ENCODE measurements around the gene MTARC2. TPM values are rescaled to one million over a fixed set of nuclear protein-coding genes. Genes with fewer than 3 reads are reported as not detected.

The MTARC2 gene
- polyA plus RNA-seq, 2 of the 4 experiments (the other 2 are of a cell fraction) = 13.5 to 18.4 TPM

- ChIA-PET CTCF (no interaction called here), POLR2A (no interaction called here)
- H3K4me2 ChIP-seq = no peak overlapping the region
- no peaks in the 10 kb centered on the region for H3K4me1 ChIP-seq
- H3K4me3 ChIP-seq = no peak overlapping the region
- WGBS (ENCODE audit: missing lambda C conversion rate) = 70% methylated on average over 4 of the region's 4 CpGs
- FAIRE-seq (no peak), DNase-seq (ENCODE audit: low read depth in 1 of 2, low spot score in 1 of 2) (no peak), ATAC-seq (no peak)
- H3K27ac ChIP-seq = no peak overlapping the region
- no peaks in the 10 kb centered on the region for H3K9me3 ChIP-seq
- TF ChIP-seq ESRRA (IDR thresholded peaks at IDR 0.05; ENCODE audit: borderline replicate concordance, low read length) (no peak), BHLHE40 (IDR thresholded peaks at IDR 0.05; ENCODE audit: low read depth, low read length) (no peak), RAD21 (conservative IDR thresholded peaks at IDR 0.05 in 1 of 2, IDR thresholded peaks at IDR 0.05 in 1 of 2) (no peak), JUN (IDR thresholded peaks at IDR 0.05) (no peak), HEYL (CRISPR knock-in tag; IDR thresholded peaks at IDR 0.05) (no peak), TP53 (CRISPR knock-in tag; IDR thresholded peaks at IDR 0.05) (no peak), ZFP36 (IDR thresholded peaks at IDR 0.05; ENCODE audit: borderline replicate concordance, partially characterized antibody) (no peak), CBX2 (IDR thresholded peaks at IDR 0.05; ENCODE audit: borderline replicate concordance, low read depth) (no peak), EP300 (IDR thresholded peaks at IDR 0.05) (no peak), EHMT2 (IDR thresholded peaks at IDR 0.05; ENCODE audit: low read depth) (no peak), SMC3 (IDR thresholded peaks at IDR 0.05) (no peak), EHF (CRISPR knock-in tag; IDR thresholded peaks at IDR 0.05) (no peak), HES2 (IDR thresholded peaks at IDR 0.05) (no peak), MAFK (IDR thresholded peaks at IDR 0.05; ENCODE audit: partially characterized antibody) (no peak), CHD2 (IDR thresholded peaks at IDR 0.05; ENCODE audit: low read length, partially characterized antibody) (no peak)
Measured at GRCh38 chr1:220828950-220829586, 80.9 kb downstream of the MTARC2 start.

- H3K4me2 ChIP-seq = no peak overlapping the region
- H3K27ac ChIP-seq = no peak overlapping the region
- 81% methylated on average over 2 of the region's 2 CpGs for WGBS (ENCODE audit: missing lambda C conversion rate)
- ATAC-seq (no peak), DNase-seq (ENCODE audit: low read depth in 1 of 2, low spot score in 1 of 2) (no peak), FAIRE-seq (no peak)
- H3K4me1 ChIP-seq = no peaks in the 10 kb centered on the region
- H3K4me3 ChIP-seq = no peak overlapping the region
- ChIA-PET POLR2A (no interaction called here), CTCF (no interaction called here)
- no peak for TF ChIP-seq CBX2 (IDR thresholded peaks at IDR 0.05; ENCODE audit: borderline replicate concordance, low read depth)
- no peak for TF ChIP-seq PBX3 (IDR thresholded peaks at IDR 0.05)
- TF ChIP-seq HOXB5 (CRISPR knock-in tag; IDR thresholded peaks at IDR 0.05) = no peak
- TF ChIP-seq SREBF2 (IDR thresholded peaks at IDR 0.05) = no peak
- TF ChIP-seq HOXA7 (CRISPR knock-in tag; IDR thresholded peaks at IDR 0.05) = no peak
- TF ChIP-seq ZSCAN20 (CRISPR knock-in tag; IDR thresholded peaks at IDR 0.05) = no peak
- TF ChIP-seq ZC3H11A (IDR thresholded peaks at IDR 0.05) = no peak
- no peak for TF ChIP-seq BCL3 (IDR thresholded peaks at IDR 0.05)
- TF ChIP-seq NPAS2 (CRISPR knock-in tag; IDR thresholded peaks at IDR 0.05; ENCODE audit: borderline replicate concordance) = no peak
- TF ChIP-seq ELK1 (IDR thresholded peaks at IDR 0.05; ENCODE audit: low read depth, low read length) = no peak
- H3K9me3 ChIP-seq = no peaks in the 10 kb centered on the region
Measured at GRCh38 chr1:220833436-220833835, 85.3 kb downstream of the MTARC2 start.

Other genes starting within 250 kb of the MTARC2 start
- gene MARK1, start 220.2 kb upstream of the MTARC2 start, polyA plus RNA-seq (2011; rRNA removed) = 0.03 TPM in 2 replicates
- 0.05 to 0.22 TPM (median 0.05 TPM) in 3 replicates for gene MARK1, start 220.2 kb upstream of the MTARC2 start, polyA plus RNA-seq (2017; fragmentation: RNase III; extraction: RNeasy Plus Mini Kit Qiagen cat#74134 plus additional on column Dnase treatment)
- gene C1orf115, start 58.0 kb upstream of the MTARC2 start, polyA plus RNA-seq (2011; rRNA removed) = 6.4 and 6.9 TPM in 2 replicates
- 6.8 to 8.9 TPM (median 7.5 TPM) in 3 replicates for gene C1orf115, start 58.0 kb upstream of the MTARC2 start, polyA plus RNA-seq (2017; fragmentation: RNase III; extraction: RNeasy Plus Mini Kit Qiagen cat#74134 plus additional on column Dnase treatment)
- gene MTARC1, start 38.6 kb downstream of the MTARC2 start, polyA plus RNA-seq (2011; rRNA removed) = 9.1 and 9.5 TPM in 2 replicates
- gene MTARC1, start 38.6 kb downstream of the MTARC2 start, polyA plus RNA-seq (2017; fragmentation: RNase III; extraction: RNeasy Plus Mini Kit Qiagen cat#74134 plus additional on column Dnase treatment) = 10.1 to 10.9 TPM (median 10.5 TPM) in 3 replicates
- gene HLX, start 131.1 kb downstream of the MTARC2 start, polyA plus RNA-seq (2011; rRNA removed) = 0.70 and 0.86 TPM in 2 replicates
- 4.8 to 5.6 TPM (median 4.9 TPM) in 3 replicates for gene HLX, start 131.1 kb downstream of the MTARC2 start, polyA plus RNA-seq (2017; fragmentation: RNase III; extraction: RNeasy Plus Mini Kit Qiagen cat#74134 plus additional on column Dnase treatment)